Progenitor cell of endocrine pancreas (in vitro differentiated cells): Measurements from ENCODE around the gene EIF5AL1. TPM values are rescaled to one million over a fixed set of nuclear protein-coding genes. Genes with fewer than 3 reads are reported as not detected.

Experiments
- DNase-seq: peaks from one replicate; pipeline ENCODE4 v3.0.0; 2021; ENCODE audit warnings: low spot score; ENCODE audit not compliant: unreplicated experiment
- H3K27ac Mint-ChIP-seq: 2 replicates; pipeline ENCODE4 v1.8.0; 2021; ENCODE audit warnings: mild to moderate bottlenecking, moderate library complexity, mixed read lengths
- H3K27me3 Mint-ChIP-seq: 2 replicates; pipeline ENCODE4 v1.8.0; 2021; ENCODE audit warnings: mixed read lengths
- H3K36me3 Mint-ChIP-seq: 2 replicates; pipeline ENCODE4 v1.8.0; 2022; ENCODE audit warnings: mixed read lengths; ENCODE audit not compliant: insufficient read depth
- H3K4me1 Mint-ChIP-seq: 2 replicates; pipeline ENCODE4 v1.8.0; 2021; ENCODE audit warnings: low read depth, mixed read lengths
- H3K4me3 Mint-ChIP-seq: 2 replicates; pipeline ENCODE4 v1.8.0; 2021; ENCODE audit warnings: low read depth, mild to moderate bottlenecking, moderate library complexity, mixed read lengths
- H3K9me3 Mint-ChIP-seq: 2 replicates; pipeline ENCODE4 v1.8.0; 2021; ENCODE audit warnings: low read depth, mixed read lengths
- CTCF ChIP-seq: fragments of 200-600 bp; sonication (generic); IDR thresholded peaks from one replicate; pipeline ENCODE4 v1.5.0; 2021; ENCODE audit warnings: antibody characterized with exemption, mild to moderate bottlenecking; ENCODE audit not compliant: unreplicated experiment
- total RNA-seq: library from RNA; stranded (reverse); gene quantifications from 2 replicates; pipeline ENCODE4 v1.2.1, GENCODE V29; 2021

Gene EIF5AL1
- total RNA-seq, 1 donor from 2014 or later: 0.12 TPM

GRCh38 chr10:79492256-79492655 is 20.1 kb upstream of the EIF5AL1 start:
- no peak for DNase-seq
- no peaks in the 10 kb centered on the region for H3K9me3 Mint-ChIP-seq

DNA sequence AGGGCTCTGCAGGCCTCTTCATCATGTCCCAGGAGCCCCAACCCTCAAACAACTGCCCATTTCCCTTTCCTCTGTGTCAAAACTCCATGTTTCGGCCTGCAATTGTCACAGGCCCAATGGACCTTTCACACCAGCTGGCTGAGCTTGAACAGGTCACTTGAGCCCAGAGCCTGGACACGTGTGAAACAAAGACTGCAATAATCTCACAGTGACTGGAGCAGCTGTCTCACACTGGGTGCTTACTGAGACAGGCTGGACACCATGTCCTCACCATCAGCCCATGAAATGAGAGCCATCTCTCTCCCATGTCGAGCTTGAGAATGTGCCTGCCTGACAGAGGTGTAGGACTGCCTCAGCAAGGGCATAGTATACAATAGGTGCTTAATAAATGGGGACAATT is 19.5 kb upstream of the EIF5AL1 start:
- Mint-ChIP-seq H3K9me3 (no peaks in the 10 kb centered on the region), H3K4me1 (no peaks in the 10 kb centered on the region), H3K36me3 (no peaks in the 10 kb centered on the region), H3K27ac (no peak overlapping the region), H3K4me3 (no peak overlapping the region), H3K27me3 (peaks cover 51% of the 10 kb centered on the region)
- no peak for DNase-seq
- TF ChIP-seq CTCF: no peak

More at GRCh38 chr10:79492256-79492655, 20.1 kb upstream of the EIF5AL1 start:
- H3K4me1 Mint-ChIP-seq: no peaks in the 10 kb centered on the region
- no peaks in the 10 kb centered on the region for H3K36me3 Mint-ChIP-seq
- H3K4me3 Mint-ChIP-seq: no peak overlapping the region
- no peak overlapping the region for H3K27ac Mint-ChIP-seq
- no peak for TF ChIP-seq CTCF
- H3K27me3 Mint-ChIP-seq: peaks cover 45% of the 10 kb centered on the region

DNA sequence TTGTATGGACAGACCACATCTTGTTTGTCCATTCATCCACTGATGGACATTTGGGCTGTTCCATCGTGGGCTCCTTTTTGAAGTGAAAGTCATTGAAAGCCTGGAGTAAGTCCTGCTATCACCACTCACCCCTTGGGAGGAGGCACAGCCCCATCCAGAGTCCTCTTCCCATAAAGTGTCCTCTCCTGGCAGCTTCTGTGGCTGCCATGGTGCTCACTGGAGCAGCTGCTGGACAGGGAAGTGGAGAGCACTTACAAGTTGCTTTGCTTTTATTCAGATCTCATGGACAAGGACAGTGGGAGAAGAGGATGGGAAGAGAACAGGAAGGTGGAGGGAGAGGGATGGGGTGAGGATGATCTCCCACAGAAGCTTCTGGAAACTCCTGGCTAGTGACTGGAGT is 18.5 kb upstream of the EIF5AL1 start:
- no peak for TF ChIP-seq CTCF
- H3K27me3 Mint-ChIP-seq: peaks cover 55% of the 10 kb centered on the region

DNA sequence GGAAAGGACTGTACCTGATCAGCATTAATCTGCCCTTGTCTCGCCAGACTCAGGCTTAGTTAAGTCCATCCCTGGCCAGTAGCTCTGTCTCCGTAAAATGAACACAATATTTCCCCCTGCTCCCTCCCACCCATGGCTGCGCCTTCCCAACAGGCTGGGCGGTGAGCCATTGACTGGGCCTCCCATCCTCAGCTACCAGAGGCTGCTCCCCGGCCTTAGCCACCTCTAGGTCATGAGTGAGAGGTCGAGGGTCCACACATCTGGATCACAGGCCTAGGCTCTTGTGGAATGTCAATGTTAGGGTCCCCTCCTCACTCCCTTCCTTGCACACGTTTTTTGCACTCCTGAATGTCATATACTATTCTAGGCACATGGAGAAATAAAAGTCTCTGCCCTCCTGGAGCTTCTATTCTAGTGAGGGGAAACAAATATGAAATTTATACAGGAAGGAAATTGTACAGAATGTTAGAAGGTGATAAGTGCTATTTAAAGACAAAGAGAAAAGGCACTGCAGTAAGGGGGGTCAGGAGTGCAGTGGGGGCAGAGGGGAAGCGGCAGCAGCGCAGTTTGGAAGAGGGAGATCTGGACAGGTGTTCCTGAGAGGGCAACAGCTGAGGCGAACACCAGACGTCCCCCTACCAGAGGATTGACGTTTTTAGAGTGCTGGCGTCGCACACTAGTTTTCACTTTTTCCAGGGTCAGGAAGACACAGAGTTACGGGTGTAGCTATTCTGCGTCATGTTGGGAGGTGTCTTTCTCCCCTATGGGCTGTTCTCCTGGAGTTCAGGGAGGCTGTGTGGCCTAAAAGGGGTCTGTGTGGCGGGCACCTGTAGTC is 17.2 kb upstream of the EIF5AL1 start:
- no peaks in the 10 kb centered on the region for H3K9me3 Mint-ChIP-seq
- no peak overlapping the region for H3K4me3 Mint-ChIP-seq
- no peak overlapping the region for H3K27ac Mint-ChIP-seq
- TF ChIP-seq CTCF: no peak
- no peaks in the 10 kb centered on the region for H3K4me1 Mint-ChIP-seq
- DNase-seq: no peak
- H3K27me3 Mint-ChIP-seq: peaks cover 57% of the 10 kb centered on the region
- no peaks in the 10 kb centered on the region for H3K36me3 Mint-ChIP-seq

More for the DNA sequence above, 18.5 kb upstream of the EIF5AL1 start:
- Mint-ChIP-seq H3K4me1 (no peaks in the 10 kb centered on the region), H3K4me3 (no peak overlapping the region), H3K27ac (no peak overlapping the region), H3K36me3 (no peaks in the 10 kb centered on the region), H3K9me3 (no peaks in the 10 kb centered on the region)
- DNase-seq: no peak

DNA sequence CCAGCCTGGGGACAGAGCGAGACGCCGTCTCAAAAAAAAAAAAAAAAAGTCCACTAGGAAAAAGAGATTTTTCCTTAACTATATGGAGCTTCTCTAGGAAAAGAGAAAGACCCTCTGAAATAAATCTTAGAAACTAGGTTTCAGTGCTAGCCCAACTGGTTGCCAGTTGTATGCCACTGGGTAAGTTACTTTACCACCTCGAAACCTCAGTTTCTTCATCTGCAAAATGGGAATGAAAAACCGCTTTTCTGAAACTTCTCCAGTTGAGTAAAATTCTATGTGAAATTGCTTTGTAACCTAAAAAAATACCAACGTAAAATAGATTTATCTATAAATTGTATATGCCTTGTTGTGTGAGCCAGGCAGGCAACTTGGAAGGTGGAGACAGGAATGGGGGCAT is 16.5 kb upstream of the EIF5AL1 start:
- no peak for DNase-seq
- Mint-ChIP-seq H3K36me3 (no peaks in the 10 kb centered on the region), H3K27me3 (peaks cover 56% of the 10 kb centered on the region), H3K4me1 (no peaks in the 10 kb centered on the region), H3K27ac (no peak overlapping the region), H3K4me3 (no peak overlapping the region), H3K9me3 (no peaks in the 10 kb centered on the region)
- no peak for TF ChIP-seq CTCF
